Sigmoid colon (tissue), 3 donors: ENCODE data around the gene NTN1.

Experiments used
- POLR2A ChIP-seq, 2 donors: fragments of 450-650 bp; IDR thresholded peaks; one replicate each; pipeline ENCODE4 v1.6.1; 2016; ENCODE audit warnings: antibody characterized with exemption in 2 of 2, mild to moderate bottlenecking in 2 of 2, moderate library complexity in 2 of 2
- TF ChIP-seq, protein P1 (sequence below), 4 experiments: fragments of 450-650 bp in 3 of 4; fragments of 200-600 bp in 1 of 4; IDR thresholded peaks; one replicate each; pipeline ENCODE4 v1.5.1; 2016 to 2019; ENCODE audit warnings: antibody characterized with exemption in 4 of 4, mild to moderate bottlenecking in 3 of 4, moderate library complexity in 2 of 4

- TF ChIP-seq, protein P1, sequence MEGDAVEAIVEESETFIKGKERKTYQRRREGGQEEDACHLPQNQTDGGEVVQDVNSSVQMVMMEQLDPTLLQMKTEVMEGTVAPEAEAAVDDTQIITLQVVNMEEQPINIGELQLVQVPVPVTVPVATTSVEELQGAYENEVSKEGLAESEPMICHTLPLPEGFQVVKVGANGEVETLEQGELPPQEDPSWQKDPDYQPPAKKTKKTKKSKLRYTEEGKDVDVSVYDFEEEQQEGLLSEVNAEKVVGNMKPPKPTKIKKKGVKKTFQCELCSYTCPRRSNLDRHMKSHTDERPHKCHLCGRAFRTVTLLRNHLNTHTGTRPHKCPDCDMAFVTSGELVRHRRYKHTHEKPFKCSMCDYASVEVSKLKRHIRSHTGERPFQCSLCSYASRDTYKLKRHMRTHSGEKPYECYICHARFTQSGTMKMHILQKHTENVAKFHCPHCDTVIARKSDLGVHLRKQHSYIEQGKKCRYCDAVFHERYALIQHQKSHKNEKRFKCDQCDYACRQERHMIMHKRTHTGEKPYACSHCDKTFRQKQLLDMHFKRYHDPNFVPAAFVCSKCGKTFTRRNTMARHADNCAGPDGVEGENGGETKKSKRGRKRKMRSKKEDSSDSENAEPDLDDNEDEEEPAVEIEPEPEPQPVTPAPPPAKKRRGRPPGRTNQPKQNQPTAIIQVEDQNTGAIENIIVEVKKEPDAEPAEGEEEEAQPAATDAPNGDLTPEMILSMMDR (IDR thresholded peaks at IDR 0.05): no peak
- TF ChIP-seq POLR2A (IDR thresholded peaks at IDR 0.05): no peak
Measured at GRCh38 chr17:9217151-9218056, 196.1 kb downstream of the NTN1 start.
